Measurements from ENCODE around the gene ENDOD1. TPM values are rescaled to one million over a fixed set of nuclear protein-coding genes. Genes with fewer than 3 reads are reported as not detected.

The ENDOD1 gene
- total RNA-seq, 1 experiment from 2014 or later = 0.87 TPM

DNA sequence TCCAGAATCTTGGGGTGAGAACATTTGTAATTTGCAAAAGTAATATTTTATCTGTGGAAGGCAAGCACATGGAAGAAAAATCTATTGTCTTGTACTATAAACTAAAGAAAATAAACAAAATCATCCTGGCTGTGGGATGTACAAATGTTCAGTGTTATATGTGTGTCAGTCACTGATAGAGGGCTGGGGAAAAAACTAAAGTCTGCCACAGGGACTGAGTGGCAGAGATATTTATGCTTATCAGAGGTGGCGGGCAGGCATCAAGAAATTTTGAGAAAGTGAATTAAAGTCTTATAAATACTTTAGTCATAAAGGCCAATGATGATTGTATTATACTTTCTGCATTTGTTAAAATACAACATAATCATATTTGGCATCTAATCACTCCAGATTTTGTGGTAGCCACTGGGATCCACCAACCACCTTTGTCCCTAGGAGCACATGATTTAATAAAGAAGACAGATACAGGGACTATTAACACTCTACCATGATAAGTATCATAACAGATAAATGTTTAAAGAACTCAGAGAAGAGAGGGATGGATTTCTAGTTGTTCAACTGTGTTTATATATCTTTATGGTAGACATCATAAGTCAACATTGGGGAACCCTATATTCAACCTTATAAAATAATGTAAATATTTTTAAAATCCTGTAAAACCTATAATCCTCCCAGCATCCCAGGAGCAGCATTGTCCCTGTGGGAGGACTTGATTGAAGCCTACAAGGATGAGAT is 2.6 kb upstream of the ENDOD1 start:
- Histone ChIP-seq H3K4me1 (ENCODE audit: insufficient read depth, low read length) (no peaks in the 10 kb centered on the region), H3T11ph (ENCODE audit: low read length) (no peak overlapping the region), H3K23me2 (ENCODE audit: insufficient read length, low read depth, low read length, poor library complexity, severe bottlenecking) (peaks cover 8% of the 10 kb centered on the region), H2AFZ (ENCODE audit: low read length) (no peak overlapping the region), H3K9me3 (ENCODE audit: control insufficient read depth, low read depth, low read length) (no peaks in the 10 kb centered on the region), H3K27ac (ENCODE audit: insufficient read length, low read depth, low read length) (no peak overlapping the region), H3K9ac (ENCODE audit: extremely low read depth, insufficient read length, low read length) (no peak overlapping the region), H4K20me1 (ENCODE audit: control insufficient read depth, insufficient read depth, insufficient read length) (no peaks in the 10 kb centered on the region), H4K91ac (ENCODE audit: insufficient read length, low read depth, low read length) (no peak overlapping the region), H3K79me1 (ENCODE audit: insufficient read depth, low read depth, low read length, poor library complexity, severe bottlenecking) (no peaks in the 10 kb centered on the region), H3K23ac (ENCODE audit: insufficient read length, low read depth, low read length) (no peak overlapping the region), H3K79me2 (ENCODE audit: insufficient read depth, low read length) (no peaks in the 10 kb centered on the region), H3K4ac (ENCODE audit: low read depth, low read length) (no peak overlapping the region), H2BK120ac (ENCODE audit: low read depth, low read length, poor library complexity, severe bottlenecking) (no peak overlapping the region), H2AK5ac (ENCODE audit: insufficient read length, low read length) (no peak overlapping the region), H2BK15ac (ENCODE audit: low read depth, low read length) (no peak overlapping the region), H3K14ac (ENCODE audit: insufficient read depth, low read length) (no peak overlapping the region), H2BK5ac (ENCODE audit: insufficient read length, low read length) (no peak overlapping the region), H3K4me2 (ENCODE audit: insufficient read depth, insufficient read length, low read length) (no peak overlapping the region), H4K5ac (ENCODE audit: insufficient read length, low read depth, low read length) (no peak overlapping the region), H4K8ac (replicated peaks; ENCODE audit: insufficient read length, low read depth, low read length) (no peak overlapping the region), H2BK12ac (ENCODE audit: insufficient read length, low read depth, low read length) (no peak overlapping the region), H3K18ac (ENCODE audit: insufficient read length, low read depth, low read length) (no peak overlapping the region), H3K27me3 (ENCODE audit: insufficient read depth, low read length) (peaks cover 13% of the 10 kb centered on the region; the same call in 1 of the 2 replicates), H2BK20ac (ENCODE audit: low read depth, low read length, poor library complexity, severe bottlenecking) (no peak overlapping the region), H3K56ac (ENCODE audit: insufficient read length, low read depth, low read length) (no peak overlapping the region)
- no CpG with 5 or more reads among the region's 1 CpG for WGBS (ENCODE audit: extremely low coverage, insufficient read length, low lambda C conversion rate)
- Mint-ChIP-seq H3K9me3 (no peaks in the 10 kb centered on the region), H3K36me3 (ENCODE audit: insufficient read depth in 1 of 3, low read depth in 3 of 3) (no peaks in the 10 kb centered on the region; a peak in 1 of 7 replicates), H3K27ac (no peak overlapping the region), H3K4me1 (peaks cover 18 to 19% of the 10 kb centered on the region in 2 experiments), H3K4me3 (no peak overlapping the region), H3K27me3 (ENCODE audit: low read depth) (peaks cover 60% of the 10 kb centered on the region)
- TF ChIP-seq, protein P1, sequence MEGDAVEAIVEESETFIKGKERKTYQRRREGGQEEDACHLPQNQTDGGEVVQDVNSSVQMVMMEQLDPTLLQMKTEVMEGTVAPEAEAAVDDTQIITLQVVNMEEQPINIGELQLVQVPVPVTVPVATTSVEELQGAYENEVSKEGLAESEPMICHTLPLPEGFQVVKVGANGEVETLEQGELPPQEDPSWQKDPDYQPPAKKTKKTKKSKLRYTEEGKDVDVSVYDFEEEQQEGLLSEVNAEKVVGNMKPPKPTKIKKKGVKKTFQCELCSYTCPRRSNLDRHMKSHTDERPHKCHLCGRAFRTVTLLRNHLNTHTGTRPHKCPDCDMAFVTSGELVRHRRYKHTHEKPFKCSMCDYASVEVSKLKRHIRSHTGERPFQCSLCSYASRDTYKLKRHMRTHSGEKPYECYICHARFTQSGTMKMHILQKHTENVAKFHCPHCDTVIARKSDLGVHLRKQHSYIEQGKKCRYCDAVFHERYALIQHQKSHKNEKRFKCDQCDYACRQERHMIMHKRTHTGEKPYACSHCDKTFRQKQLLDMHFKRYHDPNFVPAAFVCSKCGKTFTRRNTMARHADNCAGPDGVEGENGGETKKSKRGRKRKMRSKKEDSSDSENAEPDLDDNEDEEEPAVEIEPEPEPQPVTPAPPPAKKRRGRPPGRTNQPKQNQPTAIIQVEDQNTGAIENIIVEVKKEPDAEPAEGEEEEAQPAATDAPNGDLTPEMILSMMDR (conservative IDR thresholded peaks at IDR 0.05) = no peak
- no peak for DNase-seq

All from H9 (cell line).